ENCODE data around the gene TMUB2.

Gene TMUB2

GRCh38 chr17:44214896-44215295 is 28.1 kb downstream of the TMUB2 start:
- Histone ChIP-seq H3K36me3 (replicated peaks; ENCODE audit: low read depth, low read length) (peaks cover 51% of the 10 kb centered on the region), H3K4me3 (ENCODE audit: low read length) (no peak overlapping the region), H3K9me3 (ENCODE audit: insufficient read depth, low read length) (no peaks in the 10 kb centered on the region), H3K27ac (ENCODE audit: low read length) (no peak overlapping the region), H3K27me3 (ENCODE audit: low read depth, low read length) (no peaks in the 10 kb centered on the region), H4K20me1 (ENCODE audit: insufficient read depth, low read length) (no peaks in the 10 kb centered on the region), H3K4me1 (ENCODE audit: low read length) (peaks cover 44% of the 10 kb centered on the region), H3K4me2 (ENCODE audit: low read length) (no peak overlapping the region), H3K9ac (ENCODE audit: low read length) (no peak overlapping the region), H3K79me2 (ENCODE audit: low read length) (peaks cover 47% of the 10 kb centered on the region), H2AFZ (ENCODE audit: low read depth, low read length) (no peak overlapping the region)
- no peak for TF ChIP-seq EZH2phosphoT487 (IDR thresholded peaks at IDR 0.05; ENCODE audit: low read depth)
- no peak for TF ChIP-seq CTCF (IDR thresholded peaks at IDR 0.05; ENCODE audit: low read depth, low read length)

DNA sequence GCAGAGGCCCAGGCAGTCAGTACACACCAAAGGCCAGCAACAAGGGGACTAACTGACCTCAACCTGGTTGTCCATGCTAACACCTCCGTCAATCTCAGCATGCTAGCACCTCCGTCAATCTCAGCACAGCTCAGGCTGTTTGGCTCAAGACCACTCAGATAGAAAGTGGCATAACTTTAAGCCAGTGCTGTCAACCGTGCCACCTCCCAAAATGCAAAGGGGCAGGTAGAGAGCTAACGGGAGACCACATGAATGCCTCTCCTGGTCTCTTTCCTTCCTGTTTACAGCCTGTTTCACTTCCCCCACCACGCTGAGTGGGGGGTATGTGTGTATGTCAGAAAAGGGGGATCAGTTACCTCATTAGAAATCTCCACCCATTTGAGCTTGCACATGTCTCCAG is 29.4 kb downstream of the TMUB2 start:
- Histone ChIP-seq H3K36me3 (replicated peaks; ENCODE audit: low read depth, low read length) (peaks cover 48% of the 10 kb centered on the region), H3K27me3 (ENCODE audit: low read depth, low read length) (no peaks in the 10 kb centered on the region), H3K27ac (ENCODE audit: low read length) (peak overlapping the region; percentile 90), H3K4me1 (ENCODE audit: low read length) (peaks cover 33% of the 10 kb centered on the region), H3K9me3 (ENCODE audit: insufficient read depth, low read length) (no peaks in the 10 kb centered on the region), H3K4me3 (ENCODE audit: low read length) (peak overlapping the region; percentile 95), H2AFZ (ENCODE audit: low read depth, low read length) (no peak overlapping the region), H3K9ac (ENCODE audit: low read length) (peak overlapping the region; percentile 98), H3K79me2 (ENCODE audit: low read length) (peaks cover 58% of the 10 kb centered on the region), H3K4me2 (ENCODE audit: low read length) (peak overlapping the region; percentile 93), H4K20me1 (ENCODE audit: insufficient read depth, low read length) (no peaks in the 10 kb centered on the region)
- TF ChIP-seq CTCF (IDR thresholded peaks at IDR 0.05; ENCODE audit: low read depth, low read length) (no peak), EZH2phosphoT487 (IDR thresholded peaks at IDR 0.05; ENCODE audit: low read depth) (no peak)

DNA sequence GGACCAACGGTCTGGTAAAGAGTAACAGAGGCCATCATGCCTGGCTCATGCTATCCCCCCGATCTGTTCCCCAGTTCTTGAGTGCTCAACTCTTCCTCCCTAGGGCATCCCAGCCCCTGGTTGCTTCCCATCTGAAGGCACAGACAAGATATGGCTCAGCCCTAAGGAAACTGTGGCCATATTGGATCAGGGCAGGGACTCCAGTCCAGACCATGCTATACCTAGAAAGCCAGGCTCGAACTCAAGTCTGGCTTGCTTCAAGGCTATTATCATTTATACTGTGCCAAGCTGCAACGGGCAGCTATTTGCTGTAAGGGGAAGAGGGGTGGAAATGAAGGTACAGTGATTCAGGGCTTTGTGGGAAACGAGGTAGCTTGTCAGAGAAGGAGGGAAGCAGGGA is 29.9 kb downstream of the TMUB2 start:
- Histone ChIP-seq H3K4me3 (ENCODE audit: low read length) (peak overlapping the region; percentile 95), H3K9me3 (ENCODE audit: insufficient read depth, low read length) (no peaks in the 10 kb centered on the region), H3K27ac (ENCODE audit: low read length) (peak overlapping the region; percentile 90), H3K9ac (ENCODE audit: low read length) (peak overlapping the region; percentile 98), H3K4me1 (ENCODE audit: low read length) (peaks cover 28% of the 10 kb centered on the region), H3K27me3 (ENCODE audit: low read depth, low read length) (no peaks in the 10 kb centered on the region), H4K20me1 (ENCODE audit: insufficient read depth, low read length) (no peaks in the 10 kb centered on the region), H2AFZ (ENCODE audit: low read depth, low read length) (no peak overlapping the region), H3K4me2 (ENCODE audit: low read length) (peak overlapping the region; percentile 93), H3K36me3 (replicated peaks; ENCODE audit: low read depth, low read length) (peaks cover 42% of the 10 kb centered on the region), H3K79me2 (ENCODE audit: low read length) (peaks cover 63% of the 10 kb centered on the region)
- TF ChIP-seq EZH2phosphoT487 (IDR thresholded peaks at IDR 0.05; ENCODE audit: low read depth) (no peak), CTCF (IDR thresholded peaks at IDR 0.05; ENCODE audit: low read depth, low read length) (no peak)

GRCh38 chr17:44217738-44218343 is 31.1 kb downstream of the TMUB2 start:
- Histone ChIP-seq H3K4me3 (ENCODE audit: low read length) (peak overlapping the region; percentile 95), H3K9me3 (ENCODE audit: insufficient read depth, low read length) (no peaks in the 10 kb centered on the region), H3K79me2 (ENCODE audit: low read length) (peaks cover 64% of the 10 kb centered on the region), H3K27me3 (ENCODE audit: low read depth, low read length) (no peaks in the 10 kb centered on the region), H3K36me3 (replicated peaks; ENCODE audit: low read depth, low read length) (peaks cover 39% of the 10 kb centered on the region), H3K9ac (ENCODE audit: low read length) (peak overlapping the region; percentile 98), H3K4me2 (ENCODE audit: low read length) (peak overlapping the region; percentile 93), H4K20me1 (ENCODE audit: insufficient read depth, low read length) (no peaks in the 10 kb centered on the region), H3K27ac (ENCODE audit: low read length) (peak overlapping the region; percentile 90), H3K4me1 (ENCODE audit: low read length) (peaks cover 33% of the 10 kb centered on the region), H2AFZ (ENCODE audit: low read depth, low read length) (no peak overlapping the region)
- no peak for TF ChIP-seq CTCF (IDR thresholded peaks at IDR 0.05; ENCODE audit: low read depth, low read length)
- TF ChIP-seq EZH2phosphoT487 (IDR thresholded peaks at IDR 0.05; ENCODE audit: low read depth) = no peak
